Left ventricle myocardium inferior (tissue), 1 donor: ENCODE data around the gene ZNF750. TPM values are rescaled to one million over a fixed set of nuclear protein-coding genes. Genes with fewer than 3 reads are reported as not detected.

Experiments
- DNase-seq: peaks from one replicate; pipeline ENCODE4 v3.0.0-alpha.2; 2020
- H3K27ac ChIP-seq: fragments of 200-600 bp; replicated peaks from 2 replicates; pipeline ENCODE4 v1.8.0; 2021
- H3K27me3 ChIP-seq: fragments of 200-600 bp; 2 replicates; pipeline ENCODE4 v1.8.0; 2021; ENCODE audit warnings: low read depth
- H3K36me3 ChIP-seq: fragments of 200-600 bp; 2 replicates; pipeline ENCODE4 v1.8.0; 2021
- H3K4me1 ChIP-seq: fragments of 200-600 bp; 2 replicates; pipeline ENCODE4 v1.8.0; 2021
- H3K4me3 ChIP-seq: fragments of 200-600 bp; 2 replicates; pipeline ENCODE4 v1.8.0; 2021; ENCODE audit warnings: mild to moderate bottlenecking, moderate library complexity
- H3K9me3 ChIP-seq: fragments of 200-600 bp; replicated peaks from 2 replicates; pipeline ENCODE4 v1.8.0; 2021
- CTCF ChIP-seq: fragments of 200-600 bp; IDR thresholded peaks from 2 replicates; pipeline ENCODE4 v1.8.0; 2021; ENCODE audit warnings: antibody characterized with exemption, mild to moderate bottlenecking, borderline replicate concordance
- intact Hi-C: fragments of 100-400 bp; cut with micrococcal nuclease; formaldehyde crosslinking; loops from one replicate; pipeline ENCODE4 v1.11.0; 2022
- total RNA-seq: library from RNA; stranded (reverse); fragmentation: NEBNext Ultra II Directional; extraction: Animal tissue kit (Norgen Biotek cat#: 25700); gene quantifications from one replicate; pipeline ENCODE4 v1.2.1, GENCODE V29; 2021
- donor health status: DM: no; HTN: yes; CAD: no; lungs with severe emphysema.

The ZNF750 gene
- total RNA-seq, 1 donor from 2014 or later: not detected

- intact Hi-C loops: no loop called here
- H3K4me3 ChIP-seq: no peak overlapping the region
- H3K9me3 ChIP-seq: no peaks in the 10 kb centered on the region
- no peak for TF ChIP-seq CTCF
- H3K27ac ChIP-seq: peak overlapping the region; percentile 84
- DNase-seq: no peak
- H3K36me3 ChIP-seq: peaks cover 28% of the 10 kb centered on the region
- peaks cover 62% of the 10 kb centered on the region for H3K4me1 ChIP-seq
- H3K27me3 ChIP-seq: no peaks in the 10 kb centered on the region
Observed at GRCh38 chr17:82871056-82871775, 31.4 kb upstream of the ZNF750 start.

DNA sequence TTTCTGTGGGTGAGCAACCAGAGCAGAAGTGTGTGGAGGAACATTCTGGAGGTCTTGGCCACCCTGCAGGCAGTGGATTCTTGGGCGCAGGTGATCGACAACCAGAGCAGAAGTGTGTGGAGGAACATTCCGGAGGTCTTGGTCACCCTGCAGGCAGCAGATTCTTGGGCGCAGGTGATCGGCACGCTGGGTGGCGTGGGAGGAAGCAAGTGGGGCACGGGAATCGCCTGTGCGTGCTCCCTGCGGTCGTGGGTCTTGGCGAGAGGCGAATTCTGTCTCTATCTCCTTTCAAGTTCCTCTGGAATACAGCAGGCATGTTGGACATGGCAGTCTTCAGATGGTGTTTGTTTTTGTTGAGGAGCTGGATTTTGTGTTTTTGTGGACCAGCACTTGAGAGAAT is 30.7 kb upstream of the ZNF750 start:
- no peak for TF ChIP-seq CTCF
- DNase-seq: no peak
- Histone ChIP-seq H3K27ac (peak overlapping the region; percentile 84), H3K4me1 (peaks cover 62% of the 10 kb centered on the region), H3K27me3 (no peaks in the 10 kb centered on the region), H3K9me3 (no peaks in the 10 kb centered on the region), H3K36me3 (peaks cover 28% of the 10 kb centered on the region), H3K4me3 (no peak overlapping the region)
- intact Hi-C loops: no loop called here

GRCh38 chr17:82870091-82870491 is 30.3 kb upstream of the ZNF750 start:
- Histone ChIP-seq H3K9me3 (no peaks in the 10 kb centered on the region), H3K27me3 (no peaks in the 10 kb centered on the region), H3K4me1 (peaks cover 62% of the 10 kb centered on the region), H3K36me3 (peaks cover 28% of the 10 kb centered on the region), H3K27ac (peak overlapping the region; percentile 84), H3K4me3 (no peak overlapping the region)
- DNase-seq: no peak
- no peak for TF ChIP-seq CTCF
- intact Hi-C loops: no loop called here

DNA sequence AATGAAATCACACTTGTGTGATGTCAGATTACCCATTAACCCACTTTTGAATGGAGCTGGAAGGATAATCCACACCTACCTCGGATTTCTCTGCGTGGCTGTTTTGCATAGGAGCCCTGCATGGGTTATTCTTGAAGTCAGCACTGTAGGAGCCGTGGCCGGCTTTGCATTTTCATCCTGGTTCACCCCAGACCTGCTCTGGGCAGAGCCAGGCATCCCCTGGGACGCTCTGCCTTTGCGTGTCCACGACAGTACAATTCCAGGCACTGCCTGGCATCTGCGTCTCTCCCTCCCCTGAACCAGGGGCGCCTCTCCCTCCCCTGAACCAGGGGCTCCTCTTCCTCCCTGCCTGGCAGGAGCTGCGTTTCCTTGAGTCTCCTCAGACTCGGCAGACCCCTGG is 29.7 kb upstream of the ZNF750 start:
- Histone ChIP-seq H3K9me3 (no peaks in the 10 kb centered on the region), H3K27ac (peak overlapping the region; percentile 5), H3K27me3 (no peaks in the 10 kb centered on the region), H3K4me1 (peaks cover 65% of the 10 kb centered on the region), H3K4me3 (no peak overlapping the region), H3K36me3 (peaks cover 25% of the 10 kb centered on the region)
- no peak for DNase-seq
- intact Hi-C loops: no loop called here
- no peak for TF ChIP-seq CTCF

DNA sequence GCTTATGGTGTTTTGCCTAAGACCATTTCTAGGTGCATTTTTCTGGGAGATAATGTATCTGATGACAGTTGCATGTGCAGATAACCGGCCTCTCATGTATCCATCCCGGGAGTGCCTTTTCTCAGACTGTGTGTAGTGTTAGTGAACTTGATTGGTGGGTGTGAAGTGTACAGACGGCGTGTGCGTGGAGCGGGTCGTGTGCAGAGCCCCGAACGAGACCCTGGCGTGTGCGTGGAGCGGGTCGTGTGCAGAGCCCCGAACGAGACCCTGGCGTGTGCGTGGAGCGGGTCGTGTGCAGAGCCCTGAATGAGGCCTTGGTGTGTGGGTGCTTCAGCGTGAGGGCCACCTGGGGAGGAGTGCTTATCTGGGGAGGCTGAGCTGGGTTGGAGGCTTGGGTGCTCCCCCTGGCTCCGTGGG is 28.9 kb upstream of the ZNF750 start:
- Histone ChIP-seq H3K27ac (no peak overlapping the region), H3K27me3 (no peaks in the 10 kb centered on the region), H3K36me3 (peaks cover 23% of the 10 kb centered on the region), H3K4me1 (peaks cover 73% of the 10 kb centered on the region), H3K9me3 (no peaks in the 10 kb centered on the region), H3K4me3 (no peak overlapping the region)
- no peak for DNase-seq
- intact Hi-C loops: no loop called here
- no peak for TF ChIP-seq CTCF
